Stomach smooth muscle (tissue), 2 donors: ENCODE data around the gene S100A1.
"Not testable (repeated sequence)": the region's sequence is repeated elsewhere in the genome, so short reads cannot be mapped to it uniquely, and the experiment has no call there.

Experiments
- H3K27ac ChIP-seq: one replicate; pipeline ENCODE4 v1.7.0; 2013; ENCODE audit warnings: mild to moderate bottlenecking, low read length, inconsistent platforms
- H3K27me3 ChIP-seq, 2 donors: one replicate each; pipeline ENCODE4 v1.7.0; 2013; ENCODE audit warnings: low read length in 2 of 2; ENCODE audit not compliant: insufficient read depth in 2 of 2, control insufficient read depth in 1 of 2
- H3K36me3 ChIP-seq, 2 donors: one replicate each; pipeline ENCODE4 v1.7.0; 2013; ENCODE audit warnings: low read length in 2 of 2; ENCODE audit not compliant: control insufficient read depth in 2 of 2, insufficient read depth in 2 of 2
- H3K4me1 ChIP-seq: one replicate; pipeline ENCODE4 v1.7.0; 2013; ENCODE audit warnings: low read length; ENCODE audit not compliant: control insufficient read depth, insufficient read depth
- H3K4me3 ChIP-seq, 2 donors: one replicate each; pipeline ENCODE4 v1.7.0; 2013; ENCODE audit warnings: low read length in 2 of 2
- H3K9ac ChIP-seq, 2 donors: one replicate each; pipeline ENCODE4 v1.7.0; 2013; ENCODE audit warnings: low read length in 2 of 2, mild to moderate bottlenecking in 1 of 2
- H3K9me3 ChIP-seq, 2 donors: one replicate each; pipeline ENCODE4 v1.7.0; 2013; ENCODE audit warnings: low read length in 2 of 2; ENCODE audit not compliant: control insufficient read depth in 2 of 2
- donor health status: healthy.
- donor health status: Pancreatic carcinoma.

Gene S100A1

DNA sequence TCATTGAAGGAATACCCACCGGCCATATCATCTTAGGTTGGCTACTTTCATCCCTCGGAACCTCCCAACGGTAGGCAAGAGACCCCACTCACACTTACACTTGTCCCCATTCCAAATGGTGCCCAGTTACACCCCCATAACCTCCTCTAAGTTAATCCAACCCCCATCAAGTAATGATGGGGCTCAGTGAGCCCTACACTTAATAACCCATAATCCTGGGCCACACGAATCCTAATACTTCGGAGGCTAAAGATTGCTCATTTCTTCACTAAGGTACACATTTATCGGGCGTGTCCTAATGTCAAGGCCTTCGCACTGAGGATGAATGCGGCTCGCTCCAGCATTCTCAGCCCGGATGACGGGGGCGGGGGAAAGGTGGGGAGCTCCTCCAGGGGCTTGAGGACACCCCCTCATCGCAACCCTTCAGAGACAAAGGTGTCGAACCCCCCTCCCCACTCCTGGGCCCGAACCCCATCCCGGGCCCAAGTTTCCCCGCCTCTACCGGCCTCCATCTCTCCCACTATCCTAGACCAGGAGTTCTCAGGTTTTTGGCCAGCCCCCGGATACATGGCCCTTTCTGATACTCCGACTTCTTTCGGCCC lies 42.1 kb downstream of the S100A1 start:
- Histone ChIP-seq H3K9ac (peak overlapping the region; percentile 88 to 95), H3K27me3 (no peaks in the 10 kb centered on the region), H3K4me3 (peak overlapping the region; percentile 63 to 92), H3K9me3 (no peaks in the 10 kb centered on the region), H3K36me3 (peaks cover 32% of the 10 kb centered on the region in 2 donors), H3K27ac (peak overlapping the region; percentile 84), H3K4me1 (peaks cover 13% of the 10 kb centered on the region)

DNA sequence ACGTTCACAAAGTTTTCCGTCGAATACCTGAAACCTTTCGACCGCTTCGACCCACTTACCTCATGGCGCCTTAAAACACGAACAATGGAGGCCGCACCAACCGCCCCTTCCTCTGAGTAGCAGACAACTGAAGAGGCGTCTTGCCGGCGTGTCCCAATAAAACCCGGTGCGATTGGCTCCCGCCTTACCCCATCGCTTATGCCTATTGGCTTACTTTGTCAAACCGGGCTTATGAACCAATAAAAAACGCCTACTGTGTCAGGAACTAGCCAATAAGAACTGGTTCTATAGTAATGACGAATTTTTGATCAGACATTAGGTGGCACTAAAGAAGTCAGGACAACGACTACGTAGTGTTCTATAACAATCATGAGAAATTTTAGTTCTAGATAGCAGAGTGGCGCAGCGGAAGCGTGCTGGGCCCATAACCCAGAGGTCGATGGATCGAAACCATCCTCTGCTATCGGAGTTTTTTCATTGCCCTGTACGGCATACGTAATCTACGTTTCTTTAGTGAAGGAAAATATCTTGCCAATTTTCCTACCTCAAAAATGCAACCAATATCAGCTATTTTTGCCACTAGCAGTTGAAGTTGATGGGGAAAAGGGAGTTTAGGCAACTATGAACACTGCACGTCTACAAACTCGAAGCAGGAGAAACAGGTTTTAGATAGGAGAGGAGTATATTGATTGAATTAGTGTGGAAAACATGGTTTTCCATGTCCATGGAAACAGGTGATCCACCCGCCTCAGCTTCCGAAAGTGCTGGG lies 42.8 kb downstream of the S100A1 start, which contains the start of gene ILF2:
TSS of gene ILF2 (minus strand) at position 135 of the 769 bp plus-strand sequence. CDS start at position 64, 71 bp downstream.
- Histone ChIP-seq H3K4me1 (peaks cover 13% of the 10 kb centered on the region), H3K27me3 (no peaks in the 10 kb centered on the region), H3K27ac (peak within 1 kb of the TSS; percentile 84), H3K9ac (peak within 1 kb of the TSS; percentile 88 to 95), H3K9me3 (no peaks in the 10 kb centered on the region), H3K36me3 (peaks cover 25 to 26% of the 10 kb centered on the region in 2 donors), H3K4me3 (peak within 1 kb of the TSS; percentile 64 to 92)

DNA sequence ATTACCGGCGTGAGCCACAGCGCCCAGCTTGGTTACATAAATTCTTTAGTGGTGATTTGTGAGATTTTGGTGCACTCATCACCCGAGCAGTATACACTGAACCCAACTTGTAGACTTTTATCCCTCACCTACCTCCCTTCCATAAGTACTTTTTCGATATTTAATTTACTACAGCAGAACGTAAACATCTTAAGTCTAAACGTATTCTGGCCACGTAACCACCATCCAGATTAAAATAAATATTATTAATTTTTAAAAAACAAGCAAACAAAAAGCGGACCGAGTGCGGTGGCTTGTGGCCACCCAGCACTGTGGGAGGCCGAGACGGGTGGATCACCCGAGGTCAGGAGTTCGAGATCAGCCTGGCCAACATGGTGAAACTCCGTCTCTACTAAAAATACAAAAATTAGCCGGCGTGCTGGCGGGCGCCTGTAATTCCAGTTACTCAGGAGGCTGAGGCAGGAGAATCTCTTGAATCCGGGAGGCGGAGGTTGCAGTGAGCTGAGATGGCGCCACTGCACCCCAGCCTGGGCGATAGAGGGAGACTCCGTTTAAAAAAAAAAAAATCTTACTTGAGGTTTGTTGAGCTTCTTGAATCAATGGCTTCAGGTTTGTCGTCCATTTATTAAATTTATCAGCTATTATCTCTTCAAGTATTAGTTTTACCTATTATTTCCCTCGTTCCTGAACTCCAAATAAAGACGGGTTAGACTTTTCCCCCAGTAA lies 43.6 kb downstream of the S100A1 start:
- peak overlapping the region; percentile 64 to 92 for H3K4me3 ChIP-seq
- peaks cover 19 to 20% of the 10 kb centered on the region in 2 donors for H3K36me3 ChIP-seq
- peak overlapping the region; percentile 82 for H3K27ac ChIP-seq
- peak overlapping the region; percentile 65 to 82 for H3K9ac ChIP-seq
- H3K4me1 ChIP-seq = peaks cover 13% of the 10 kb centered on the region
- not testable (repeated sequence) for H3K9me3 ChIP-seq, H3K27me3 ChIP-seq

DNA sequence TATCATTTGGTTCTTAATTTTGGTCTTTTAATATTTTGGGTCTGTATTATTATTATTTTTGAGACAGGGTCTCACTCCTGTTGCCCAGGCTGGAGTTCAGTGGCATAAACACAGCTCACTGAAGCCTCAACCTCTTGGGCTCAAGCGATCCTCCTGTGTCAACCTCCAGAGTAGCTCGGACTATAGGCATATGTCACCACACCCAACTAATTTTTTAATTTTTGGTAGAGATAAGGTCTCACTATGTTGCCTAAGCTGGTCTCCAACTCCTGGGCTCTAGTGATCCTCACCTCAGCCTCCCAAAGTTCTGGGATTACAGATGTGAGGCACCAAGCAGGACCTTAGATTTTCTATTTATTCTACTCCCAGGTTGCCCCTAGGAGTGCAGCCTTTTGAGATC lies 45.3 kb downstream of the S100A1 start:
- H3K36me3 ChIP-seq = peaks cover 3% of the 10 kb centered on the region in 2 donors

DNA sequence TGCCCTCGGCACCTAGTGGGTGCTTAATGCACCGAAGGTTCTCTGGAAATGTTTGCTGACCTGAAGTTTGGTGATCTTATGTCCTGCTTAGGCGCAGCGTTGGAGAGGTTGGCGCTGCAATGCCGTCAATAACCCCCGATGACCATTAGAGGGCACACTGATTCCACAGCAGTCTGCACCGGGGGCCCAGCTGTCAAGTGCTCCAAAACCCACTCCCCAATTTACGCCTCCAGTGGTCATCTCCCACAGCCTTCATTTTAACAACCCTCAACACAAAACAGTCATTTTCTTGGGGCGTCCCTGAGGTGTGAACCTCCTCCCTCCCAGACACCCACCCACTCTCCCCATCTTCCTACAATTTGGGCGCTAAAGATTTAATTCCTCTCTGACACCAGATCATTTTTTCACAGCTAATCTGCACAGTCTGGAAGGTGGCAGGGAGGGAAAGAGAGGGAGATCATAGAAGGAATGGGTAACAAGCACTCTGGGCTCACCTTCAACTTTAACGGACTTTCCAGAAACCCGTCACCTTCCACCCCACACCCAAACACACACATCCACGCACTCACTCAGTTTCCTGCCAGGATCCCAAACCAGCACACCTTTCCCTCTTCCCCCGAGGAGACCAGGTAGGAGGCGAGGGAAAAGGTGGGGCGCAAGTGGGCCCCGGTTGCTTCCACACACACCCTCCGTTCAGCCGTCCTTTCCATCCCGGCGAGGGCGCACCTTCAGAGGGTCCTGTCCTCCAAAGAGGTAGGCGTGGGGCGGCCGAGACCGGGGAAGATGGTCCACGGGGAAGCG lies 49.7 kb downstream of the S100A1 start:
- Histone ChIP-seq H3K4me1 (peaks cover 24% of the 10 kb centered on the region), H3K9me3 (no peaks in the 10 kb centered on the region), H3K27me3 (peaks cover 18 to 34% of the 10 kb centered on the region in 2 donors), H3K27ac (no peak overlapping the region), H3K9ac (peak overlapping the region; percentile 21 to 28), H3K4me3 (peak overlapping the region; percentile 72 to 73), H3K36me3 (no peaks in the 10 kb centered on the region)

More for the DNA sequence above, 45.3 kb downstream of the S100A1 start:
- Histone ChIP-seq H3K4me1 (peaks cover 24% of the 10 kb centered on the region), H3K27me3 (peaks cover 0 to 7% of the 10 kb centered on the region in 2 donors), H3K4me3 (no peak overlapping the region), H3K27ac (no peak overlapping the region), H3K9me3 (no peaks in the 10 kb centered on the region), H3K9ac (no peak overlapping the region)

DNA sequence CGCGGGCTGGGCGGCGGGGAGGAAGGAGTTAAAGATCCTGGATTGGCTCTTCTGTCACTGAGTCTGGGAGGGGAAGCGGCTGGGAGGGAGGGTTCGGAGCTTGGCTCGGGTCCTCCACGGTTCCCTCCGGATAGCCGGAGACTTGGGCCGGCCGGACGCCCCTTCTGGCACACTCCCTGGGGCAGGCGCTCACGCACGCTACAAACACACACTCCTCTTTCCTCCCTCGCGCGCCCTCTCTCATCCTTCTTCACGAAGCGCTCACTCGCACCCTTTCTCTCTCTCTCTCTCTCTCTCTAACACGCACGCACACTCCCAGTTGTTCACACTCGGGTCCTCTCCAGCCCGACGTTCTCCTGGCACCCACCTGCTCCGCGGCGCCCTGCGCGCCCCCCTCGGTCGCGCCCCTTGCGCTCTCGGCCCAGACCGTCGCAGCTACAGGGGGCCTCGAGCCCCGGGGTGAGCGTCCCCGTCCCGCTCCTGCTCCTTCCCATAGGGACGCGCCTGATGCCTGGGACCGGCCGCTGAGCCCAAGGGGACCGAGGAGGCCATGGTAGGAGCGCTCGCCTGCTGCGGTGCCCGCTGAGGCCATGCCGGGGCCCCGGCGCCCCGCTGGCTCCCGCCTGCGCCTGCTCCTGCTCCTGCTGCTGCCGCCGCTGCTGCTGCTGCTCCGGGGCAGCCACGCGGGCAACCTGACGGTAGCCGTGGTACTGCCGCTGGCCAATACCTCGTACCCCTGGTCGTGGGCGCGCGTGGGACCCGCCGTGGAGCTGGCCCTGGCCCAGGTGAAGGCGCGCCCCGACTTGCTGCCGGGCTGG lies 50.5 kb downstream of the S100A1 start, which contains the start of gene NPR1:
TSS of gene NPR1 (plus strand) at position 170 of the 818 bp plus-strand sequence. CDS start at position 591, 421 bp downstream.
- H3K4me1 ChIP-seq = peaks cover 24% of the 10 kb centered on the region
- H3K27ac ChIP-seq = no peak within 1 kb of the TSS
- H3K36me3 ChIP-seq = no peaks in the 10 kb centered on the region
- peak within 1 kb of the TSS; percentile 72 to 73 for H3K4me3 ChIP-seq
- peaks cover 18 to 34% of the 10 kb centered on the region in 2 donors for H3K27me3 ChIP-seq
- H3K9ac ChIP-seq = peak within 1 kb of the TSS; percentile 21 to 47
- H3K9me3 ChIP-seq = no peaks in the 10 kb centered on the region

DNA sequence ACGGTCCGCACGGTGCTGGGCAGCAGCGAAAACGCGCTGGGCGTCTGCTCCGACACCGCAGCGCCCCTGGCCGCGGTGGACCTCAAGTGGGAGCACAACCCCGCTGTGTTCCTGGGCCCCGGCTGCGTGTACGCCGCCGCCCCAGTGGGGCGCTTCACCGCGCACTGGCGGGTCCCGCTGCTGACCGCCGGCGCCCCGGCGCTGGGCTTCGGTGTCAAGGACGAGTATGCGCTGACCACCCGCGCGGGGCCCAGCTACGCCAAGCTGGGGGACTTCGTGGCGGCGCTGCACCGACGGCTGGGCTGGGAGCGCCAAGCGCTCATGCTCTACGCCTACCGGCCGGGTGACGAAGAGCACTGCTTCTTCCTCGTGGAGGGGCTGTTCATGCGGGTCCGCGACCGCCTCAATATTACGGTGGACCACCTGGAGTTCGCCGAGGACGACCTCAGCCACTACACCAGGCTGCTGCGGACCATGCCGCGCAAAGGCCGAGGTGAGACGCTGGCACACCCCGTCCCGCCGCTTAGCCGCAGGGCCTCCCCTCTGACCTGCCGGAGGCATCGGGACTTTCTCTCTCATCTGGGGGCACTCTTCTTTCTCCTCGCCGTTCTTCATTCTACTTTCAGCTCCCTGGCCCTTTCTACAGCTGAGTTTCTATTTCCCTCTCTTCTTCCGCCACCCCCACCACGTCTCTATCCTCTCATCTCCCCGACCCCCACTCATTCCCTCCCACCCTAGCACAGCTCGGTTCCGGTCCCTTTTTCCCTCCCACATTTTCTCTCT lies 51.3 kb downstream of the S100A1 start:
- no peaks in the 10 kb centered on the region for H3K36me3 ChIP-seq
- H3K9ac ChIP-seq = peak overlapping the region in 1 of 2 donors; percentile 47
- H3K4me1 ChIP-seq = peaks cover 24% of the 10 kb centered on the region
- H3K27ac ChIP-seq = no peak overlapping the region
- peak overlapping the region; percentile 72 to 73 for H3K4me3 ChIP-seq
- peaks cover 18 to 34% of the 10 kb centered on the region in 2 donors for H3K27me3 ChIP-seq
- H3K9me3 ChIP-seq = no peaks in the 10 kb centered on the region

DNA sequence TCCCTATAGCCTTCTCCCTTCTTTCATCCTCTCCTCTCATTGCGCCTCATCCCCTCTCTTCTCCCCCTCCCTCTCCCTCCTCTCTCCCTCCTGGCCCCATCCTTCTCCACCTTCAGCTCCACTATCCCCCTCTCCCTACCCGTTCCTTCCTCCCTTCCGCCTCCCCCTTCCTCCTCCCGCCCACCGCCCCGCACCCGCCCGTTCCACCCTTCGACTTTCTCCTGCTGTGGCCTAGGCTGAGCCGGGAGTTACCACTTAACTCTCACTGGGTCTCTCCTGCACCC lies 51.8 kb downstream of the S100A1 start:
- no peaks in the 10 kb centered on the region for H3K36me3 ChIP-seq
- H3K9me3 ChIP-seq = no peaks in the 10 kb centered on the region
- peaks cover 22 to 37% of the 10 kb centered on the region in 2 donors for H3K27me3 ChIP-seq
- peaks cover 24% of the 10 kb centered on the region for H3K4me1 ChIP-seq
- H3K27ac ChIP-seq = no peak overlapping the region
- peak overlapping the region; percentile 72 to 73 for H3K4me3 ChIP-seq
- no peak overlapping the region for H3K9ac ChIP-seq
